ENCODE data around the gene BCAP31.
A peak's percentile ranks its signal among the peaks of the same experiment; 100 is the strongest.
"Not testable (repeated sequence)": the region's sequence is repeated elsewhere in the genome, so short reads cannot be mapped to it uniquely, and the experiment has no call there.

BCAP31 gene

GRCh38 chrX:153762626-153763173, 38.5 kb upstream of the BCAP31 start:
- no peak for DNase-seq

DNA sequence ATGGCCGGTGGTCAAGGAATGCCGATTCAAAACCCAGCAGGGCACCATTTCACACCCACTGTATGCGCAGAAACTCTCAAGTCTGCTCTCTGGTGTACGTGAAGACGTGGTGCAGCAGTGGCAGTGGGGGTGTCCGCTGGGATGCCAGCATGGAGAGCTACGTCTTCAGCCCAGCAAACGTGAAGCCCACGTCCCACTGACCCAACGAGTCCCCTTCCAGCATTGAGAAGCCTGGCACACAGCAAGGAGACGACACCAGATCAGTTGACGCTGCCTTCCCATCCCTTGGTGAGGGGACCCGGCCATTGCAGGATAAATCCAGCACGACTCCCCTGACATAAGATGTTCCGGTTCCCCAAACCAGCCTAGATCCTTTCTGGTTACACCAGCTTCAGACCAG, 37.7 kb upstream of the BCAP31 start:
- no peak for DNase-seq

- no peak for DNase-seq
These were observed 30.9 kb upstream of the BCAP31 start for GRCh38 chrX:153755136-153755535.

- no peak for DNase-seq
These were observed 26.1 kb upstream of the BCAP31 start for GRCh38 chrX:153750127-153750774.

DNA sequence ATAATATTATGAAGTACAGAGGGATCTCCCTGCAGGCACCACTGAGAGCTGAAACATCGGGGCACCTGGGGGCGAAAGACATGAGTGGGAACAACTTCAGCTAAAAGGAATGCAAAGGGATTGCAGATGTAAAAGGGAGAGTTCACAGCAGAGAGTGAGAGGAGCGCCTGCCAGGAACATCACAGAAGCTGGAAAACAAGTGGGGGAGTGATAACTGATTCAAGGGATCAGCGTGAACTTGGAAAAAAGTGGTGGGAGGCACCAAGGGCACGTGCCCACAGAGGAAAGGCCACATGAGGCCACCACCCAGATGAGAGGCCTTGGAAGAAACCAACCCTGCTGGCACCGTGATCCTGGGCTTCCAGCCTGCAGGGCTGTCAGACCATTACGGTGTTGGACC, 24.8 kb upstream of the BCAP31 start:
- DNase-seq, result not testable (repeated sequence)

- not testable (repeated sequence) for DNase-seq
These were observed 22.8 kb upstream of the BCAP31 start for GRCh38 chrX:153746991-153747390.

- DNase-seq, result no peak
These were observed 22.2 kb upstream of the BCAP31 start for GRCh38 chrX:153746359-153746758.

DNA sequence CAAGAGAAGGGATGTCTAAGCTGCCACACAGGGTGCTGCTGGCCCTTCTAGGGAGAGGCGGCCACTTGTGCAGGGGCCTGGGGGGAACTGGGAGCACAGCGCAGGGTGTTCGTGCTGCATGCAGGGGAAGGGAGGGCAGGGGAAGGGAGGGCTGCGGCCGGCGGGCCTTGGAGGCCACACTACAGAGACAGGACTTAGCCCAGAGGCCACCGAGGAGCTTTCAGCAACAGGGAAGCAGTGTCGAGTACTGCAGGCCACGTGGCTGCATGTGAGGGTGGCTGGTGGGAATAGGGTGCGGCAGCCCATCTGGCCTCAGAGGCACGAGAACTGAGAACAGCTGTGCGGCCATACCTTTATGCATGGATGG, 20.9 kb upstream of the BCAP31 start:
- DNase-seq, result not testable (repeated sequence)

DNA sequence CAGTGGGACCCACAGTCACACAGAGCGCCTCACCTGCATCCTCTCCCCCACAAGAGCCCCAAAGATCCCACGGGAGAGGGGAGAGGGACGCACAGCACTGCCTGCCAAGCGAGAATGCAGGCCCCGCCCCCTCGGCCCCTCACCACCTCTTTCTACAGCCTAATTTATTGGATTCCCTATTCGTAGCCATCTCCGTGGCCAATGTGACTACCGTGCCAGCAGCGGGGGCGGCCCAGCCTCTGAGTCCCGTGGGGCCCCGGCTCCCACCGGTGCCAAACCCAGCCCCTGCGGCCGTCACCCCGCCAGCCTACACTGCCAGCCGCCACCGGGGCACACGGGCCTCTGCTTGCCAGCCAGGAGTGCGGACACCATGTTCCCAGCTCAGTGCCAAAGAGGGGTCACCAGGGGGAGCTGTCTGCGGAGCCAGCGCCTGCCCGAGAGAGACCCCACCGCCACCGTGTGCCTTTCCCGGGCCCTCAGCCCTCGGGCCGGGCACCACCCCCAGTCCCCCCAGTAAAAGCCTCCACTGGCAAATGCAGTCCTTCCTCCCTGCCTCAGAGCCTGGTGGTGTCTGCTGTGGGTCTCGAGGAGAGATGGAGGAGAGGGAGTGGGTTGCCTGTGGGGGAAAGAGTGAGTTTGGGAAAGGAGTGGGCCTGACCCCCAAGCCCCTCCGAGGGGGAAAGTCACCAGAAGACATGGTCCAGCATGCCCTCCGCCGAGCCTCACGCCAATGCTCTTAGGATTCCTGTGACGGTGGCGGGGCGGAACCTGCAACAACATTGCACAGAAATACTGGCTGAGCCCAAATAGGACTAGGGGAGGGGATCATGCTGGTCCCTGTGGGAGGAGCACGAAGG, 20.3 kb upstream of the BCAP31 start:
- no peak for DNase-seq

GRCh38 chrX:153743468-153744209, 19.5 kb upstream of the BCAP31 start:
- not testable (repeated sequence) for DNase-seq

- DNase-seq, result not testable (repeated sequence)
These were observed 18.7 kb upstream of the BCAP31 start for GRCh38 chrX:153742796-153743467.

DNA sequence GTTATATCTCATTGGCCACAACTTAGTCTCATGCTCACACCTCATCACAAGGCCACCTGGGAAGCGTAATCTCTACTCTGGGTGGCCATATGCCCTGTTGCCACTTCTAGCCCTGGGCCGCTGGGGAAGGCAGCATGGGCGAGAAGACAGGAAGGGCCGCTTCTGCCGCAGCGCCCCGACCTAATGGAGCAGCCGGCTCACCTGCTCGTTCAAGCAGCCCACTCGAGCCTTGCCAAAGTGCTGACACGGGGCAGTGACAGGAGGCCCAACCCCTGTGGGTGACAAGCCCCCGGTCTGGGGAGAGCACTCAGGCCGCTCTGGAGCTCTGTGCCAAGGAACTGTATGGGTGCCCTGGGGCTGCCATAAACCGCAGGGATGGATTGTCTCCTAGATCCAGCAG, 17.9 kb upstream of the BCAP31 start:
- DNase-seq, result not testable (repeated sequence)

DNA sequence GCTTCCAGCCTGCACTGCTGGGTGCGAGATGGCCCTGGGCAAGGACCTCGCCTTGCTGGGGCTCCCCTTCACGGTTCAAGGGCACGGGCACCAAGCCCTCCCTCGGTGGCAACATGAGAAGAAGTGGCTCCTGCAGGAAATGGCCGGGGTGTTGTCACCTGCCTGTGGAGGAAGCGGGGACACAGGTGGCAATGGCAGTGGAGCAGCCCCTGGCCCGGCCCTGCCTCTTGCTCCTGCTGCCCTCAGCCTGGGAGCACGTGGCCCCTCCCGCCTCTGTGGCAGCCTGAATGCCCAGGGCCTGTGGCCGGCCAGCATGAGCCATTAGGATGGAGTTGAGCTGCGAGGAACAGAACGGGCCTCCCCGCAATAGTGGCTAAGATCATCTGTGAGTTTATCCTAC, 17.3 kb upstream of the BCAP31 start:
- DNase-seq, result no peak

- DNase-seq, result no peak
These were observed 16.5 kb upstream of the BCAP31 start for GRCh38 chrX:153740631-153741222.

GRCh38 chrX:153739754-153740486, 15.7 kb upstream of the BCAP31 start:
- DNase-seq, result no peak

GRCh38 chrX:153738056-153738605, 13.9 kb upstream of the BCAP31 start:
- no peak for DNase-seq

- DNase-seq, result peak; percentile 30
These were observed 12.8 kb upstream of the BCAP31 start for GRCh38 chrX:153736871-153737441.

DNA sequence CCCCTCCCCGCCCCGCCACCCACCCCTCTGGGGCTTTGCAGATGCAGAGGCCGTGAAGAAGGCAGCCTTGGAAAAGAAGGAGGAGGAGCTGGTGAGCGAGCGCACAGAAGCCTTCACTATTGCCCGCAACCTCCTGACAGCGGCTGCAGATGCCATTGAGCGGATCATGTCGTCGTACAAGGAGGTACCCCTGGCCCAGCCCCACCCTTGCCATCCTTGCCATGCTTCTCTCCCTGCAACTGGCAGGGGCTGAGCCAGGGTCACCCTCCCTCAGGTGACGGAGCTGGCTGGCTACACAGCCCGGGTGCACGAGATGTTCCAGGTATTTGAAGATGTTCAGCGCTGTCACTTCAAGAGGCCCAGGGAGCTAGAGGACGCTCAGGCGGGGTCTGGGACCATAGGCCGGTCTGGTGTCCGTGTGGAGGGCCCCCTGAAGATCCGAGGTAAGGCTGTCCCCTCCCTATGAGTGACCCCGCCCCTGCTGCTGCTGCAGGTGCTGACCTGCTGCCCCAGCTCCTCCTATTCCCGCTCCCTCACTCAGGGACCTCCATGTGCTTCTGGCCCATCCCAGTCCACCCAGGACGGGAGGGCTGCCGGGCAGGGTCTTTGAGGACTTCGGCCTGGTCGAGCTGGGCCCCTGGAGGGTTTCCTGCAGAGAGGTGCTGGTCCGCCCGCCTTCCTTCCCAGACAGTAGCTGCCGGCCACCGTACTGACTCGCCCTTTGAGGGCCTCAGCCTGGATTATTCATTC, 12.1 kb upstream of the BCAP31 start:
- no peak for DNase-seq

DNA sequence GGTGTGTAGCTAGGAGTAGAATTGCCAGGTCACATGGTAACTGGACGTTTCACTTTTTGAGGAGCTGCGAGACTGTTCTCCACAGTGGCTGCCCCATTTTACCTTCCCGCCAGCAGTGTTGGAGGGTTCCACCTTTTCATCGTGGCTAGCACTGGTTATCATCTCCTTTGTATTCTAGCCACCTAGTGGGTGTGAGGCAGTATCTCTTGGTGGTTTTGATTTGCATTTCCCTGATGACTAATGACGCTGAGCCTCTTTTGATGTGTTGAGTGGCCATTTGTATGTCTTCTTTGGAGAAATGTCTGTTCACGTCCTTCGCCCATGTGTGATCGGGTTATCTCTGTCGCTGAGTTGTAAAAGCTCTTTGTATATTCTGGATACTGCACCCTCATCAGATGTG, 11.1 kb upstream of the BCAP31 start:
- DNase-seq, result no peak

- DNase-seq, result no peak
These were observed 10.7 kb upstream of the BCAP31 start for GRCh38 chrX:153734871-153735270.
